Activated CD4-positive, alpha-beta T cell treated with anti-CD3 and anti-CD28 coated beads for 4 hours (primary cell): Measurements from ENCODE around the gene GRM7.

Source experiments
- DNase-seq, 2 donors: peaks; one replicate each; pipeline ENCODE4 v3.0.0-alpha.2; 2020

The GRM7 gene

DNA sequence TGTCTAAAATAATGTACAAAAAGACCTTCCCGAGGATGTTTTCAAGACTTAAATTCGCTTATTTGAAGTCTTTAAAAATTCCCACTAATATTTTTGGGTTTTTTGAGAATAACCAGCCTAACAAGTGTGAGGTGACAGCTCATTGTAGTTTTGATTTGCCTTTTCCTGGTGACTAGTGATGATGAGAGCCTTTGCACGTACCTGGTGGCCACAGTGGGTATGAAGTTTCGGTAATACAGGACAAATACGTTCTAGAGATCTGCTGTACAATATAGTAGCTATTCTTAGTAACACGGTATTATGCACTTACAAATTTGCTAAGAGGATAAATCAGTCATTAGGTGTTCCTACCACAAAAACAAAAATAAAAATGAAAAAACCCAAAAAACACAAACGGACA, 124.9 kb downstream of the GRM7 start:
- DNase-seq, result no peak

DNA sequence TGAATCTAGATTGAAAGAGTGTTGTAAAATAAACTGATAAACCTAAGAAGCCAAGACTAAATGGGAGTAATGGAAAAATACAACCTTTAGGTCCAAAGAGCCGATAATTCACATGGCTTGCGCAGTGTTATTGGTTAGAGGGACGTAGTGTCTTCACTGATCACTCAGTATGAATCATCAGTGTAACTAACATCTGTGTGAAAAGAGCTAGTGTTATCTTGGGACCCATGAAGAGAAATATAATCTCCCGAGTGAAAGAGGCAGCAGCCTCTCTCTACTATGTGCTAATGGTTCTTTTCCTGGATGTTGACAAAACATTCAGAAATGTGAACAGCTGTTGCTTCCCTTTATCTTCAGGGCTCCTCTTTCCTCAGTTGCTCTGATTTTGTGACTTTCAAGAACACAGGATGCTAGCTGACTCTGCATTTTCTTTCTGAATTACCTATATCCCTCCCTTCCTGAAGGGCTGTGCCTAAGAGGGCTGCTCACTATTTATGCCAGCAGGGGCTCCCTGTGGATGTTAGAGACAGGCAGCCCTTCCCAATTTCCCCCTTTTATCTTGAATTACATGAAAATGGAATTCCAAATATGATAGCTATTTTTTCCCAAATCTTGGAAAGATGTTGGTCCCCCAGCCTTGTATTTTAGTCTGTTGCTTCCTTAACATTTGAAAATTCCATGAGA, 128.8 kb downstream of the GRM7 start:
- no peak for DNase-seq

DNA sequence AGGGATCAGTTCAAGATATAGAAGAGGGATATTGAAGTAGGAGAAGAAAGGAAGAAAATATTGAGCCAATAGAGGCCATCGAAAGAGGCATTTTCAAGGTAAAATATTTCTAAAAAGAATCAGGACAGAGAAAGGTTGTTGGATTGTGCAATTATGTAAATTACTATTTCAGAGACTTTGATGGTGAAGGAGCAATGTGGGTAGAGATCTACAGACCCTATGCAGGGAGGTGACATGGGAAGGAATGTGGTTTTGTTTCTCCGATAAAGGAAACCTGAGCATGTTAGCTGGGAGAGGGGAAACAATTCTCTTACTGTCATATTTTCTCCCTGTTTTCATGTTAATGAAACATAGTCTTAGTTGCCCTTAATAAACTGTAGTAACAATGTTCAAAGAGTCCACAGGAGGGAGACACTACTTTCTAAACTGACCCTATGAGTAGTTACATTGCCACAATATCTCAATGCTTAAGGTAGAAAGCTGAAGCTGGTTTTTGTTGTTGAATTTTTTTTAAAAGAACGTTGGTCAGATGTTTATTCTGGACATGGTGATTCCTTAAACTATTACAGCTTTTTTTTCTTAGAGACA, 133.3 kb downstream of the GRM7 start:
- DNase-seq, result no peak

DNA sequence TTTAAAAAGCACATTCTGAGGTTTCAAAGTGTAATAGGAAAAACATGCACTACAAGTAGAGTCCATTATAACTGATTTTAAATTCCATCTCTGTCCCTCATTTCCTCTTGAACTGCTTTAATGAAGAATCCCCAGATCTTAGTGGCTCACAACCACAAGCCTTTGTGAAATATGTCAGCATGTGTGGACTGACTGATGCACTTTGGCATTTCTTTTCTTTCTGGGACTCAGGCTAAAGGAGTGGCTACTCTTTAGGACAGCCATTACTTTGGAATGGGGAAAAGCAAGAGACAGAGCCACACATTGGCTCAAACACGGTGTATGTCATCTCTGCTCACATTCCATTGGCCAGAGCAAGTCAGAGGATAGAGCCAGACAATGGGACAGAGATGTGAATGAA, 139.6 kb downstream of the GRM7 start:
- DNase-seq, result no peak

DNA sequence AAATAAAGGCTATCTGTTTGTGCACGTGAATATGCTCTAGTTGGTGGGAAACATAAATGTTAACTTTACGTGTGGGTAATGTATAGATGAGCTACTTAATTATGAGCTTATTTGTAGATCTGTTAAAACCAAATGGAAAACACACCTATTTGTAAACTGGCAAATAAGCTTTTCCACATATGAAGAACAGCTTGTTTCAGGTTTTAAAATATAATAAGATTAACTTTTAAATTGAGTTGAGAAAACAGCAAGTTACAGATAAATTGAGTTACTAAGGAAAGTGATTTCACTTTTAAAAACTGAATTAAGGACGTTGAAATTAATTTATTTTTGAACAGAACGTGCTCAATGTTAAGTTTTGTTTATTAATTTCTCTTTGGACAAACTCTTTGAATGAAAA, 140.5 kb downstream of the GRM7 start:
- no peak for DNase-seq

DNA sequence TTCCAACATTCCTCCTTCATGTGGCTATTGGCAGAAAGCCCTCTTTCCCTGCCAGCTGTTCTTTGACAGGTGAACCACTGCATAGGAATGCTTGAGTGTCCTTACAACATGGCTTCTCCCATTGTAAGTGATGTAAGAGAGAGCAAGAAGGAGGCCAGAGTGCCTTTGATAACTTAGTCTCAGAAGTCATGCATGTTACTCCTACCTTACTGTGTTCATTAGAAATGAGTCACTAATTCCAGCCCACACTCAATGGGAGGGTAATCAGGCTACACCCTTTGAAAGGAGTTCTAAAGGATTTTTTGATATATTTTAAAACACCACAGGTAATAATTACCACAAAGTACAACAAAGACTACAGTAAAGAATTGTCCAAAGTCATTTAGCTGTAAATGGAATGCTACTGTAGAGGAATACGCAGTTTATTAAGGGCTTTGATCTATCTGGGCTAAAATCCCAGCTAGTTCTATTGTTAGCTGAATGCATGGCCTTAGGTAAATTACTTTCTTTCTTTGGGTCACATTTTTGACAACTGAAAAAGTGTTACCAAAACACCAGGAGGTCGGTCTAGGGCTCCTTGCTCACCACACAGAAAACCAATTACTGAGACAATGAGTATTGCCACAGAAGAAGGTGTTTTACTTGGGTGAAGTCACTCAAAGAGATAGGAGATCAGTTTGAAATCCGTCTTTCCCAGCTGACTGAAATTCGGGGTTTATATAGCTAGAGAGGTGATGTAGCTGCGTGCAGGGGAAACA, 154.9 kb downstream of the GRM7 start:
- DNase-seq, result no peak

DNA sequence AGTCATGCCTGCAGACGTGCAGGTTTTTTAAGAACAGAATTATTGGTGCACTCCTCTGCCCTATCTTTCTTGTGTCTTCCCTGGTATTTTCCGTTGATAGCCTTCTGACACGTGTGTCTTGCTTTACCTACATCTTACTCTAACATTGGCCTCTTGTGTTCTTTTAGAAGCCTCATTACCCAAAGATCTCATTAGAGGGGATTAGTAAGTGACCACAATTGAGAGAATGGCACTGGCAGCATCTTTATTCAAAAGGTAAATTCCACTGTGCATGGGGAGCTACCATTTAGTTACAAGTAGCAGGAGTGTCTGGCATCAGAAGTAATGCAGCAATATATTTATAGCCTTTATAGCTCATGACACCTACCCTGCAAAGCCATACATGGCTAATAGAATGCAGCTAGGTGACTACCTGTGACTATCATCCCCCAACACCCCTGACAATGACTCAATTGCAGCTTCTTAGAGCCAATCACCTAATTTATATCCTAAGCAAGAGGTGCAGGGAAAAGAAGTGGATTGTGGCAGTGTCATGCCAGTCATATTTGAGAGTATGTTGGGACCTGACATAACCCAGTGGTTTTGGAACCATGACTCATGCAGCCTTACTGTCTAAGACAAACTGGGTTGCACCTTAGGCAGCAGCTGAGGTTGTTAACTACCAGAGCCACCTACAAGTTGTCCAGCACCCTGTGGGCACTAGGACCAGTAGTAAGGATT, 164.8 kb downstream of the GRM7 start:
- no peak for DNase-seq

DNA sequence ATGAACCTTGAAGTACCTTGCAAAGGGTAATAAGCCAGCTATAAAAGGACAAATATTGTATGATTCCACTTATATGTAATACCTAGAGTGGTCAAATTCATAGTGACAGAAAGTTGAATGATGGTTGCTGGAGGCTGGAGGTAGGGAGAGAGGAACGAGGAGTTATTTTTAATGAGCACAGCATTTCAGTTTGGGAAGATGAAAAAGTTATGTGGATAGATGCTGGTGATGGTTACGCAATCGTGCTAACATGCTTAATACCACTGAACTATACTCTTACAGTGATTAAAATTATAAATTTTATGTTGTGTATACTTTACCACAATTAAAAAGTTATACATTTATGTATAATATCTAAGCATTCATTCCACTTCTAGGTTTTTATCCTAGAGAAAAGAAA, 168.6 kb downstream of the GRM7 start:
- no peak for DNase-seq

DNA sequence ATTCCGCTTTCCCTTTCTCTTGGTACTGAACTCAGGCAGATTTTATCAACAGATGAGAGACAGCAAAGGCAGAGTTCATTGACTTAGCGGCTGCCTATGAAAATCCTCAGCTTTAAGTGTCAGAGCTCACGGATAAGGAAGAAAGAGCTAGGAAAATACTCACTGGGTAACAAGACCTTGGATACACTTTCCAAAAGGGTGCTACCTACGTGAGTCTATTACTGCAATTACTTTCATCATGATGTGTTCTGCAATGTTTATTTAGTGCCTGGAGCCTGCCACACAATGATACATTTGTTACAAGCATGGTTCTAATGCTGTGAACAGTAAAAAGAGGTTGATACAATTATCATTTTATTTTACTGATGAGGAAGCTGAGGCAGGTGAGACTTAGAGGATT, 177.5 kb downstream of the GRM7 start:
- no peak for DNase-seq

DNA sequence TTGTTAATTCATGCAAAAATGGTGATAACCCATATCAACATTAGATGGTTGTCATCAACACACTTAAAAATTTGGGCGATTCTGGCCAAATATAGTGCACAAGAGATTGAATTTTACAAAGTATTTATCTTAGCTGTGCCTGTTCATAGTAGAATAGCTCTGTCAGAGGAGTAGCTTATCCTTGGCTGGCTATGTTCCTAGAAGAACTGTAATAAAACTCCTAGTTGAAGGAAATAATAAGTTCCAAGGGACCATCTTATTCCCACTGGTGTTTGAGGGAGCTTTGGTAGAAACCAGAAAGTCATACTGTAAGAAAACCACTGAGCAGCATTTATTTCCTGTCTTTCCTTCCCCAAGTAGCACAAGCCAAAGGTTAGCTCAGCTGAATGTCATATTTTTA, 201.8 kb downstream of the GRM7 start:
- no peak for DNase-seq

DNA sequence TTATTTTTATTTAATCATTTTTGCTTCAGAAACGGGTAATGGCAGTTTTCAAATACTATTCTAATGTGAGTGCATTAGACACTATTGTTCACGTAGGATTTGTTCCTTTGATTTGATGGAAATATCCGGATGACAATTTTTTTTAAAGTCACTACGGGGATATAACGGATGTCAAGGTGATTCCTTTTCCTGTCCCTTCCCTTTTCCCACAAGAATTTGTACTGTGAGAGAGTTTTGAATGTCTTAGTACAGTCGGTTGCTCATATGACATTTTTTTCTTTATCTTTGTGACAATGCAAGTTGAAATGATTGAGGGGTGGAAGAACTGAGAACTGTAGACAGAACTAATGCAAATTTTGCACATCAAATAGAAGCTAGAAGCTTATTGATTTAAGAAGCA, 209.5 kb downstream of the GRM7 start:
- DNase-seq, result no peak

DNA sequence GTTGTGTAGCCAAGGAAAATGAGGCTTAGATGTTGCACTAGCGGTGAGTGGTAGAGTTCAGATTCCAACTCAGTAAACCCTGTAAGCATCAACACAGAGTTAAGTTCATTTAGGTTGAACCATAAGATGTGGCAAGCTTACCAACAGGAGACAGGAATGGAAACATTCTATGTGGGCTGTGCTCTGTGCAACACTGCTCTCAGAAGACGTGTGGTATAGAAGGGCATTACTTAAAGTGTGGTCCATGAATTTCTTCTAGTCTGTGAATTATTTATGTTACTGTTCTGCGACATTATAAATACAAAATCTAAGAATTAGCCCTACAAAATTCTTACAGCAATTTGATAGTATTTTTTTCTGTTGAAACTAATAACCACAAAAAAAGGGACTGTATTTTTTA, 213.3 kb downstream of the GRM7 start:
- no peak for DNase-seq

DNA sequence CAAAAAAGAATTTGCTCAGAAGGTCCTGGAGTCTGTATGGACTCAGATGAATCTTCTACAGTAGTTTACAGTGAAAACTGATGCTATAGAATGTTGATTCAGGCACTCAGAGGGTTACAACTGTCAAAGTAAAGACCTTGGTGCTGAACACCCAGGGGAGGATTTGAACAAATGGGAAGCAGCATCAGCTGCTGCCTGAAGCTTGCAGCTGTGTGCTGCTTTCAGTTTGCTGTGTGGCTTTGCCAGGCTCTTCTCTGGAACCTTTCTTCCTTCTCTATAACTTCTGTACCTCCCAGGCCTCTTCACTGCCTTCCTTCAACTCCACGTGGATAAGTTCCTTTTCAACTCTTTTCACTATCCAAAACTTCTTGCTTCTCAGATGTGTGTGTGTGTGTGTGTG, 214.2 kb downstream of the GRM7 start:
- DNase-seq, result no peak

DNA sequence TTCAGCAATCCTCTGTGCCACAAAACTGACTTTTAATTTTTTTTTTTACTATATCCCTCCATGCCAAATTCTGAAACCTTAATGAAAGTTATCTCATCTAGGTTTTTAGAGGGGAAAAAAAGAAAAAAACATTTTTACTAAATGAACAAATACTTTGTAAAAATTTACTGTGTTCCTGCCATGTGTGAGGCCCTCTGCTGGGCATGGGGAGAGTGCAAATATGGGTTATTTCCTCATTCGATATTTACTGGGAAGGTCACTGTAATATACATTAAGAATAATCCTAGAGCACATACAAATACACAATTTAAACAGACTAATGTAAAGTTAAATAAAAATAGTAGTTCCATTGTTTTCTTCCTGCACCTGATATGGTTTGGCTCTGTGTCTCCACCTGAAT, 215.0 kb downstream of the GRM7 start:
- no peak for DNase-seq

DNA sequence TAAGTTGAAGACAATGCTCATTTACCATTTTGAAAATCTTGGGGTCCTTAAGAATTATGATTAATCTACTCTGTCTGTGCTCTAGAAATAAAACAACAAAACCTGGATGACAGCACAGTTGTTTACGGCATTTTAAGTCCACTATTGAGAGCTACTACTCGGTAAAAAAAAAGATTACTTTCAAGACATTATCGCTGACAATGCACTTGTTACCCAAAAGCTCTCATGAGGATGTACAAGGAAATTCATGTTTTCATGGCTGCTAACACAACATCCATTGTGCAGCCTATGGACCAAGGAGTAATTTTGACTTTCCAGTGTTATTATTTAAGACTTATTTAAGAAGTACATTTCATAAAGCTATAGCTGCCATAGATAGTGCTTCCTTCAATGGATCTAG, 221.3 kb downstream of the GRM7 start:
- no peak for DNase-seq

DNA sequence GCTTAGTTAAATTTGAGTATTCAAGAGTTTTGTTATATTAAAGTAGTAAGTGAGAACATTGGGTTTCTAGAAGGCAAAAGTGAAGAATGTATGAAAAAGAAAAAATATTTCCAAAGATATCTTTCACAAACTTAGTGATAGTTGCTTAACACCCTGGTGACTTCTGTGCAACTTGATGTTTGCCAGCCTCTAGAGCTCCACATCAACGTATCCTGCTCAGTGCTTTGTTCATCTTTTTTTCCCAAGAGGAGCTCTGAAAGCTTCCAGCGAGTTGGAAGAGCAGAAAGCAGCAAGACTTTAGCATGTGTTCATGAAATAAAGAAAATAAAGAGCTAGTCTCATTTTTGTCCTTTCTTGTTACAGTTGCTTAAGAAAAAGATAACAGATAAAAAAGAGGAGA, 225.5 kb downstream of the GRM7 start:
- no peak for DNase-seq

DNA sequence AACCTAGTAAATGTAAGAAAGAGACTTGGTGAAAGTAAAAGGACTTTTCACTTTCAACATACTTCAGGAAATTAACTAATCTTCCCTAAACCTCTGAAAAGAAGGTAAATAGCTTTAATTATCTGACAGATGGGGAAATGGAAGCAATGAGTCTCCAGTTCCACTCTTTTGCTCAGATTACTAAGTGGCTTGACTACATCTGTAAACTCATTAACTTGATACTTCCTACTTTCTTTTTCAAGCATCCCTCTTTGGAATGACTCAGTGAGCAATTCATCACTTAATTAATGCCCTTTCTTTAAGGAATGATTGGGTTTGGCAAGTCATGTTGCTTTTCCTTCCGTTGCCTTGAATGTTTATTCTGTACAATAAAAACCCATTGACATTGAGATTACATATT, 234.2 kb downstream of the GRM7 start:
- no peak for DNase-seq

DNA sequence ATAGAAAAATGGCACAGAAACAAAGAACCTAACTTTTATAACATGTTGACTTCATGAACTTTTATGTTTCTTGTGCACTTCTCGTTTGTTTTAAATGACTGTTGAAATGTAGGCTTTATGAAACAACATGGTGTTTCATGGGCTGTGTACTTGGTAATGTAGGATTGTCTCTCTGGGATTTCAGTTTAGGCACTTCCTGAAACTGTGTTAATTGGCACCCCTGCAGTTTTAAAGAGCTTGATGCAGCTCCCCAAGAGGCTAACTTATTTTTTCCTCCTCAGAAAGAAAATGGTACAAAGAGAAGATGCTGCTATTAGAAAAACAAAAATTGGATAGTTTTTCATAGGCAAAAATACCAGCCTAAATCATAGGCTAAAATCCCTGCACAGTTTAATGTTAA, 239.2 kb downstream of the GRM7 start:
- no peak for DNase-seq

DNA sequence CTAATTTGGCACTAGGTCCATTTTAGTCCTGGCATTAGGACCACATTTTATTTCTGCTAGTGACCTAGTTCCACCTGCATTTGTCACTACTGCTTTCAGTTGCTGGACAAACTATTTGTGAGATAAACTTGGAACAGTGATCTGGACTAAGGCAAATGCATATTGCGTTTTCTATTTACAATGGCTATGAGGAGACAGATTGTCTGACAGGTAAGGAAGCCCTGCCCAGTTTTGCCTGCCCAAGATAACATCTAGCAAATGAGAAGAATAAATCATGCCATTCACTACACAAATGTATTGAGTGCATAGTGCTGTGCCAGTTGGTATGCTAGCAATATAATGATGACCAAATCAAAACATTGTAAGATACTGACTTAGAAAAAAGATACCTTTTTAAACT, 245.7 kb downstream of the GRM7 start:
- DNase-seq, result no peak

DNA sequence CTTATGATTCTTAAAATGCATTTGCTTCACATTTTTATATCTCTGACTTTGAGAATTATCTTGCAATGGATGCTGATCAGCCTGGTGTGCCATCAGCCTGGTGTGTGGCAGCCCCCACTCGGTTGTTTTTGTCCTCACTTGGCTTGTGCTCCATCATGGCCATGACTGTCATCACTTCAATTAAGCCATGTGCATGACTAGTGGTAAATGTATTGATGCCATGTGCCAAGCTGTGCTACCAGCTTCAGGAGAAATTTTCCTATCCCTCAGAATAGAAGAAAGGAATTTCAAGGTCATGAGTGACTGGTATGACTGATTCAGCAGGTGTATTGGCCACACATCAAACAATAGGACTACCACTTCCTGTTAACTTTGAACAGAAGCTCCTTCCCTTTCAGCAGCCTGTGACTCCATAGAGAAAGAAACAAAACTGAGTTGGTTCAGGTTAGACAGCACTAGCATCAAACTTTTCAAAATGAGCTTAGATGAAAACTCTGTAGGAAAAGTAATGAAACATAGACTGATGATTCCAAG, 251.7 kb downstream of the GRM7 start:
- DNase-seq, result no peak

DNA sequence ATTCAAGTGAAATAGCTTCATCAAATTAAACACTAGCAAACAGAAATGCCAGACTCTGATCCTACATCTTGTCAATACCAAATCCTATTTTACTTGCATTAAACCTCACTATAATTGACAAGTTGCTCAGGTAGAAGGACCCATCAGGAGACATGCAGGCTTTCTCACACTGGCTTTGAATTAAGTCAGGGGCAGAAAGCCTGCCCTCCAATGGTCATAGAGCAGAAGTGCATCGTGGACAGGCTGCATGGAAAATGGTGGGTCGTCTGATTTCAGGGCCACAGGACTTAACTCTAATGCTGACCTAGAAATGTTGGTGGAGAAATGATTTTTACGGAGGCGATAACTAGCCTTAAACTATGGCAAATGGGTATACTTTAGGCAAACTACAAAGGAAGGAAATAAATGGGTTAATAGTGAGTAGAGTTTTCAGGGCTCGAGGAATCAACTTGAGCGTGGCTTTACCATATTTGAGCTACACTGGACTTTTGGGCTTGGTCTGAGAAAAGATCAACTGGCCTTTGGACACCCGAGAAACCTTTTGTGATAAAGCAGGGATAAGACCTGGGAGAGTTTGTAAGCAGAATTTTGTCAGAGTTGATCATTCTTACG, 283.9 kb downstream of the GRM7 start:
- DNase-seq, result no peak

DNA sequence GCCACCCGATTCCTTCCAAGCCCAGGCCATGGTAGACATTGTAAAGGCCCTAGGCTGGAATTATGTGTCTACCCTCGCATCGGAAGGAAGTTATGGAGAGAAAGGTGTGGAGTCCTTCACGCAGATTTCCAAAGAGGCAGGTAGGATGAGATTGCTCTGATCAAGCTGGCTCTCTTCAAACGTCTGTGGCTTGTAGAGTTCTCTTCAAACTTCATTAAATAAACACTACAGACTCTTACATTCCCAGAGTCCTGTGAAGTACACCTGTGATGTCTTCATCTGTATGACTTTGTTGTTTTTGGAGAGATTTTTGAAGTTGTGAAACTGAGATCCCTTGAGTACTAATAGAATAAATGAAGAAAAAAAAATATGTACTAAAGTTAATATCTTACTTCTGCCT, 285.6 kb downstream of the GRM7 start:
- no peak for DNase-seq

DNA sequence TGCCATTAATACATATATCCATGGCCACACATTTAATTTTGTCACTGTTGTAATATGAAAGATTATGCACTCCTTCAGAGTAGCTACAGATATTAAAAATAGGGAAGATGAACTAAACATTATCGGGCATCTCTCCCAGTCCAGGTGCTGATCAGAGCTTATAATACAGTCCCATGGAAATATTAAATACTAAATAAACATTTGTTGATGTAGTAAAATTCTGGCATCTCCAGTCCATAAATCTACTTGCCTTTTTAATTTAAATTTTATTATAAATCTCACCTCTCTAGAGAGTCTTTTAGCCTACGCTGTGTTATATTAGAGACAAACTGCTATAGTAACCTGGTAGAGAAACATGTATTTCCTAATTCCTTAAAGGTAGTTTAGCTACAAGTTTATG, 297.6 kb downstream of the GRM7 start:
- no peak for DNase-seq
